Measurements from ENCODE around the gene GTPBP2.
"Not testable (repeated sequence)": the region's sequence is repeated elsewhere in the genome, so short reads cannot be mapped to it uniquely, and the experiment has no call there.

Gene GTPBP2, protein sequence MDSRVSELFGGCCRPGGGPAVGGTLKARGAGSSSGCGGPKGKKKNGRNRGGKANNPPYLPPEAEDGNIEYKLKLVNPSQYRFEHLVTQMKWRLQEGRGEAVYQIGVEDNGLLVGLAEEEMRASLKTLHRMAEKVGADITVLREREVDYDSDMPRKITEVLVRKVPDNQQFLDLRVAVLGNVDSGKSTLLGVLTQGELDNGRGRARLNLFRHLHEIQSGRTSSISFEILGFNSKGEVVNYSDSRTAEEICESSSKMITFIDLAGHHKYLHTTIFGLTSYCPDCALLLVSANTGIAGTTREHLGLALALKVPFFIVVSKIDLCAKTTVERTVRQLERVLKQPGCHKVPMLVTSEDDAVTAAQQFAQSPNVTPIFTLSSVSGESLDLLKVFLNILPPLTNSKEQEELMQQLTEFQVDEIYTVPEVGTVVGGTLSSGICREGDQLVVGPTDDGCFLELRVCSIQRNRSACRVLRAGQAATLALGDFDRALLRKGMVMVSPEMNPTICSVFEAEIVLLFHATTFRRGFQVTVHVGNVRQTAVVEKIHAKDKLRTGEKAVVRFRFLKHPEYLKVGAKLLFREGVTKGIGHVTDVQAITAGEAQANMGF

GRCh38 chr6:43629104-43629504 is at the start of gene GTPBP2:
TSS of gene GTPBP2 (minus strand) at chr6:43629264. CDS start at chr6:43629162, 102 bp downstream.
- DNase-seq = peak; percentile 97 to 99

- no peak for DNase-seq
These were observed 49.3 kb upstream of the GTPBP2 start for GRCh38 chr6:43678341-43678740.

- DNase-seq = no peak
These were observed 48.7 kb upstream of the GTPBP2 start for GRCh38 chr6:43677759-43678158.

DNA sequence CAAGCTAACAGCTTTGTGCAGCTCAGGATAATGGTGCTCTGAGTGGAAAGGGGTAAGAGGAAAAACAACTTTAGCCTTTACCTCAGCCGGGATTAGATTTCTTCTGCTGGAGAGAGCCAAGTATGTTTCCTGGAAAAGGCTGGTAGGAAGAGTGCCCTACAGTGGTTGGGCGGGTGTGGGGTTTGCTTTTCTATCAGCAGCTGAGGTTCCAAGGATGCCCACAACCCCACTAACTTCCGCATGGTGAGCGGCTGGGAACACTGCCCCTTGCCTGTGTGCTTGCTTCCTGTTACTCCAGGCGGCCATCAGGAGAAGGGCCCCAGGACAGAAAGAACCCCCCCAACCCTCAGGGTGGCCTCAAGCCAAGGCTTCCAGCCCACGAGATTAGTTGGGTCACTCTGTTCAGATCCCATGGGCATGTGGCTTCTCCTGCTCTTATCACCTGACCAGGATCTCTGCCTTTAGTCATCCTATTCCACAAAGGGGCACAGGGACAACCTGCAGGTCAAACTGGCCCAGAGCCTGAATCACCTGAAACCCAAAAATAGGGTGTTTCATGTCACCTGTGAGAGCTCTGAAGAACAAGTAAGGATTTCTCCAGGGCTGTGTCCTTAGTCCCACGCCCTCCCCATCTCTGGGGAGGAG is 48.0 kb upstream of the GTPBP2 start:
- DNase-seq = no peak

DNA sequence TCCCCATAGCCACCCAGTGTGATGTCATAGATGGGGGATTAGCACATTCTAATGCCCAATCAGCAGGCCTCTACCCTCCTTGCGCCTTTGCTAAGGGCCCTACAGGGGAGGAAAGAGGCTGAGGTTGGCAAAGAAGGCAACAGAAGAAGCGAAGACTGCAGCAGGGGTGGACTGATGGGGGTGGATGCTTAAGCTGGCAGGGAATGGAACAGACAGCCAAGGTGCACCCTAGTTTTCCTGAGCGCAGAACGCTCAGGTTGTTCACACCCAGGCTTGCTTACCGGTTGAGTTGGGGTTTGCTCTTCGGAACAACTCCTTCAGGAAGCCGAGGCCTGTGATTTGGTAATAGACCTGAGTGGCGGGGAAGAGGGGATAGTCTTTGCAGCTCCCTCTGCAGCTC is 45.9 kb upstream of the GTPBP2 start:
- DNase-seq = no peak

GRCh38 chr6:43674291-43674690 is 45.2 kb upstream of the GTPBP2 start:
- no peak for DNase-seq

DNA sequence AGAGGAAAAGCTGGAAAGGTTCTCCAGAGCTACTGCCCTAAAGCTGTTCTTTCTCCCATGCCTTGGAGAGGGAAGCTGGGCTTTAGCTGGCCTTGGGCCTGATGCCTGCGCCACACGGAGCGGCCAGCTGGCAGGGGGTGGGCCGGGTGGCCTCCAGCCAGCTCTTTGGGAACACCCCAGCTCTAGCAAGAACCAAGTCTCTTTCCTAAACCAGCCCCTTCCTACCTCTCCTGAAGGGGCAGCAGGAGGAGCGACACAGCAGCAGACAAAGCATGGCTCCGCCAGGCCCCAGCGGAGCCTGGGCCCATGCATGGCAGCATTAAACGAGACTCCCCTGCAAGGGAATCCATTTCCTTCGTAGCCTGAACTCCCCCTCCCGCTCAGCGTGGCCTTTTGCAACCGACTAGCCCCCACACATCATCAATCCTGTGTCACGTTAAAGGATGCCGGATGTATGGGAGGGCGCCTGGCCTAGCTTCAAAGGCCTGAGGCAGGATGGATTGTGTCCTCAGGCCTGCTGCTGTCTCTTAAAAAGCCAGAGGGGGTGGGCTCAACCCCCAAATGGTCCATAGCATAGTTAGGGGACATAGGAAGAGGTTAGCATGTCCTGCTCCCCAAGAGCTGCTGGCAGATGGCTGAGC is 44.5 kb upstream of the GTPBP2 start:
- no peak for DNase-seq

DNA sequence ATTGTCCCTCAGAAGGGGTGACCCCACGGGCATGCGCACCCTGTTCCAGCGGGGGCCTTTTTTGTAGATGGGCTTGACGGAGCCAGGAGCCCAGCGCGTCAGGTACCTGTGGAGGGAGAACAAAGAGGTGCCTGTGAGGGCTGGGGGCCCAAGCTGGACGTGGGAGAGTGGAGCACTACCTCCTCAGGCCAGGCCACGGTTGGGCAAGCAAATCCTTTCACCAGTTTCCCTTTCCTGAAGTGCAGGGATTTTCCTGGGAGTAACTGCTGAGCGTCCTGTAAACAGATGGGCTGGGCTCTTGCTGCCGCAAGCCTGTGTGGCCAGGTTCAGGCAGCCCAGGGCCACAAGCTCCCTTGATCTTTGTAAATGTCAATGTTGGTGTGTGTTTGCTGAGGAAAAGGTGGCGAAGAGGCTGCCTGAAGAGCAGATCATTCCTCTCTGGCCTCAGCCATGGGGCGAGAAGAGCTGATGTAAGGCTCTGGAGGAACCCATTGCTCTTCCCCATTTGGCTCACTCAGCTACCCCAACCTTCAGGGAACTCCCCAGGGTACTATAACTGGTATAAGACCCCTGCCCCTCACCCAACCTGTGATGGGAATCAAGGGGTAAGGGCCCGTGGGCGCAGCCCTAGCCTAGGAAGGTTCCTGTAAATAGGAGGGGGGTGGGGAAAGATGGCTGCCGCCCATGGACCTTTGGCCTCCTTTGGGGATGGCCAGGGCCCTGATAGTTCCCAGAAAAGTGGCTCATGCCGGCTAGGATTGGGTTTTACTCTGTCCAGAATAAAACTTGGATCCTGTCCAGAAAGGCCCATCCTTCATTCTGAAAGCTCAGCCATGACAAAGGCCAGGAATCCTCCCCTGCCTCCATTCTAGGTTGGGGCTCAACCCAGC is 43.0 kb upstream of the GTPBP2 start:
- no peak for DNase-seq

DNA sequence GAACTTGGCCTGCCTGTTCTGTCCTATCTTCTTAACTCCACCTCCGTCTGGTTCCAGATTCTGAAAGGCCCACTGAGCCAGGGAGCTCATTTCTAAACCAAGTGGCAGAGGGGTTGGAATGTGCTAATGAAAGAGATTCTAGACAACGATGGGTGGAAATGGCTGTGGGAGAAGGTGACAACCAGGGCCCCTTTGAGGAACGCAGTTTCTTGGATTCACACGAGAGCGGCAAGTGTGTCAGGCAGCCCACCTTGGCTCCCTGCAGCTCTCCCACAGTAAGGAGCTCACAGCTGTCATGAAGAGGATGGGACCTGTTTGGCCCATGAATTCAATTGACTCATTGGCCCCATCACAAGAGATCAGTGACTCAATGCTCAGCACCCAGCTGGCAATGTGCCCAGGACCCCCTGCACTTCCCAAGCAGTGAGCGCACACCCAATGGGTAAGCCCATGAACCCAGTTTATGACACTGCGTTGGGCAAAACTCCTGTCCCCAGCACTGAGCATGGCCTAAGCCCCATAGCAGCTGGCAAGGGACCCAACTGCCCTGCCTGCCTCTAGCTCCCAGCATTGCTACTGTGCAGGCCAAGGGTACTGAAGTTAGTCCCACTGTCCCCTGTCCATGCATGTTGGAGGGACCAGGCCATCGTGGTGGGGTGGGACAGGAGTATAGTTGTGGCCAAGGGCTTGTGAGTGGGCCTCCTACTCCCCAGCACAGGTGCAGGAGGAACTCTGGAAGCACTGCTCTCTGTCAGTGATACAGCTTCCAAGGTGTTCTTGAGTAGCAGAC is 42.1 kb upstream of the GTPBP2 start:
- DNase-seq = no peak

- no peak for DNase-seq
These were observed 41.5 kb upstream of the GTPBP2 start for GRCh38 chr6:43670623-43670986.

DNA sequence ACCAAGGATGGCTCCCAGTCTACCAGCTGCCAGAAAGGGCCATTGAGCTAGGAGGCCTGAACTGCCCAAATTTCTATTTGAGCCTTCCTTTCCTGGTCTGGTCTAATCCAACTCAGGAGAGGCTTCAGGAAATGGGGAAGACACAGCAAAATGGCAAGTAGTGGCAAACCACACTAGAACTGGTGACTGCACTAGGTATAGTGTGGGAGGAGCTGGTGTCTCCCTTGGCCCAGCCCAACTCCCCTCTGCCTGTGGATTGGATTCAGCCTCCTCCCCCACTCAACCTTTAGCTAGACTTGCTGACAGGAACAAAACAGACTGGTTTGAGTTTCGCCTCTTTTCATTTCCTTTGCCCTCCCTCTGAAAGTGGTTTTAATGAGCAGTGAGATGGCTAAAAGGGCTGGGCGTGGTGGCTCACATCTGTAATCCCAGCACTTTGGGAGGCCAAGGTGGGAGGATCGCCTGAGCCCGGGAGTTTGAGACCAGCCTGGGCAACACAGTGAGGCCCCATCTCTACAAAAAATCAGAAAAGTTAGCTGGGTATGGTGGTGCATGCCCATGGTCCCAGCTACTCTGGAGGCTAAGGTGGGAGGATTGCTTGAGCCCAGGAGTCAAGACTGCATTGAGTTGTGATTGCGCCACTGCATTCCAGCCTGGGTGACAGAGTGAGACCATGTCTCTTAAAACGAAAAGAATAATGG is 41.0 kb upstream of the GTPBP2 start:
- no peak for DNase-seq

DNA sequence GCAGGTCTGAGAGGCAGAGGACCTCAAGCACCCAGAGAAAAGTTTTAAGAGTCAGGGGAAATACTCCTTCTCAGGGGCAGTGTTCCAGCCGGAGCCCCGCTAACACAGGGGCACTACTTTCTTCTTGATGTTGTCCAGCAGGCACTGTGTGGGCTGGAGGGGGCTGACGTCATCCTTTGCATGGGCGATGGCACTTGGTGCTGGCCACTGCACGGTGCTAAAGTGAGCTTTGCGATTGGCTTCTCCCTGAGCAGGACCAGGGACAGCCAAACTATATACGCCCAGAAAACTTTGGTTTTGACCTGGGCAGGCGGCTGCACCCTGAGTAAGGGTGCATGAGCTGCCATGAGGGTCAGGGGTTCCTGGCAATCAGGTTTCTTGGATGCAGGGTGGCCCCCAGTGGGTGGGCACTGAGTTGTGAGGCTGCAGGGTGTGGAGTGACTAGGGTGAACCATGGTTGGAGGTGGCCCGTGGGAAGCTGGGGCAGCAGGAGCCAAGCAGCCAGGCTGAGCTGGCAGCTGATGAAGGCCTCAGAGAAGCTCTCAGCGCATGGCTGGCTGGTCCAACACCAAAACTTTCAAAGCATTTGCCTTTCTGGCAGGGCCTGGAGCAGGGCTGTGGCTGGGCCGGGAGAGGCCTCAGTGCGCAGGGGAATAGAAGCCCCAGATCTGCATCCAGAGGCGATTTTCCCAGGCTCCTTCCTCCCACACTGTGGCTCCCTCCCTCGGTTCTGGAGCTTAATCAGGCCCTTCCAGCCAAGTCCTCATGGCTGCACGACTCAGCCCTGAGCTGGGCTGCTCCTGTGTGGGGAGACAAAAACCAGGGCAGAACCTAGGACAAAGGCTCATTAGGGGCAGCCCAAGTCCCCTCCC is 40.2 kb upstream of the GTPBP2 start:
- no peak for DNase-seq

DNA sequence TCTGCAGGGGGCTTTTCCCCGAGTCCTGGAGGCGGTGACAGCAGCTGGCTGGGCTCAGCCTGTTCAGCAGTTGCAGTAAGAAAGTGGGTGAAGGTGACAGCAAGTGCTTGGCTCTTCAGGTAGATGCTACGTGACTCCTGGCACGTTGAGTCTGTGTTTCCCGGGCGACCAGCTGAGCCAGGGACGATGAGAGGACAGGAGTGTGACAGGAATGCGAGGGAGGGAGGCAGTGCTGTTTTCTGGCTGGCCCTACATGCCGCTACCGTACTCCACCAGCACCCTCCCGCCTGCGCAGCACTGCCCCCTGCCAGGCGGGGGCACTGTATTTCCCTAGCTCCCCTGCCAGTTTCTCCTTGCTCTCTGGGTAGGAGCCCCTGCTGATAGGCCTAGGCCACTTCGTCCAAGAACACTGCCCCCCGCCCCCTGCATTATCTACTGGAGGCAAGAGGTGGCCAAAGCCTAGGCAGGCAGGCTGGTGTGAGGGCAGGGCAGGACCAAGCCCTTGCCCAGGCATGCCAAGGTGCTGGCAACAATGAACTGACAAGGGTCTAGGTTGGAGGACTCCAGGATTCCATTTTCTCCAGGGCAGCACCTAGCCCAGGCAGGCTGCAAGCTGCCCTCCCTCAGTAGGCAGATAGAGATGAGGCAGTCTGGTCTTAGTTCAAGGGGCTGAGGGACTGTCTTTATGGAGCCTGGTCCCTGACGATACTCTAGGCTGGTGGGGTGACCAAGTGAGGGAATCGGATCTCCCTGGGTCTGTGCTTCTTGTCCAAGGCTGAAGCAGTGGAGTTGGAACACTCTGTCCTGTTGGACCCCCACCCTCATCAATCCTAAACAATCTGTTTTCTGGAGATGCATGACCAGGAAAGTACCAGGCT is 39.3 kb upstream of the GTPBP2 start:
- DNase-seq = peak; percentile 22 to 71

DNA sequence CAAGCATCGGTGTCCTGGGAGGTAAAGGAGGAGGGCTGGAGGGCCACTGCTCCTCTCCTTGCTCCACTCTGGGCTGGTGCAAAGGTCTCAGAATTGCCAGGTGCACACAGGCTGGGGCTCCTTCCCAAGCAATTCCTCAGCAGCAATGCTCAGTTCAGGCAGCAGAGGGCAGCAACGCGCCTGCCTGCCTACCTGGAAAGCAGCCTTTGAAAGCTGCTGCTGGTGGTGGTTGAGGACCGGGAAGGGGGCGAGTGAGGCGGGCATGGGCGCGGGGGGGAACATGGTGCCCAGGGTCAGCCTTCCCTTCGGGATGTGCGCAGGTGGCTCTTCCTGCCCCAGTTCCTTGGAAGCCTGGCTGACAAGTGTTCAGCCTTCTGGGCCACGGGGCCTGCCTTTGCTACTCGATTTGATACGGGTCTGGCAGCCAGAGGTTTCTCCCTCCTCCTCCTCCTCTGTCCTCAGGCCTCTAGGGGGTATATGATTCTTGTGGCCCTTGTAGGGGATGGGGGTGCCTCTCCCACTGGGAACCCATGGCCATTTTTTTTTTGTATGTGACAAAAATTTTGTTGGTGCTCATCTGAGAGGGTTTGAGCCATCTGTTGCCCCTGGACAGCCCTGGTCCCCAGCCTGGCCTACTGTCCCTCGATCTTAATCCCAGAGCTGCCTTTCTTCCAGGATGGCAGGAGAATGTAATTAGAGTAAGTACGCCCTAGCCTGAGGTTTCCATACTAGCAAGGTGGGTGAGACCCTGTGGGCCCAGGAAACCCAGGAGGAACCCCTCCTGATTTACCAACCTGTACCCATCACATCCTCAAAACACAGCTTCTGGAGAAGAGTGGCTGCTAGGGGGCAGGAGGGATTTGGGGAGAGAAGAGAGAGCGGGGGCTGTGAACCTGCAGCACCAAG is 38.4 kb upstream of the GTPBP2 start:
- DNase-seq = peak; percentile 44 to 85

DNA sequence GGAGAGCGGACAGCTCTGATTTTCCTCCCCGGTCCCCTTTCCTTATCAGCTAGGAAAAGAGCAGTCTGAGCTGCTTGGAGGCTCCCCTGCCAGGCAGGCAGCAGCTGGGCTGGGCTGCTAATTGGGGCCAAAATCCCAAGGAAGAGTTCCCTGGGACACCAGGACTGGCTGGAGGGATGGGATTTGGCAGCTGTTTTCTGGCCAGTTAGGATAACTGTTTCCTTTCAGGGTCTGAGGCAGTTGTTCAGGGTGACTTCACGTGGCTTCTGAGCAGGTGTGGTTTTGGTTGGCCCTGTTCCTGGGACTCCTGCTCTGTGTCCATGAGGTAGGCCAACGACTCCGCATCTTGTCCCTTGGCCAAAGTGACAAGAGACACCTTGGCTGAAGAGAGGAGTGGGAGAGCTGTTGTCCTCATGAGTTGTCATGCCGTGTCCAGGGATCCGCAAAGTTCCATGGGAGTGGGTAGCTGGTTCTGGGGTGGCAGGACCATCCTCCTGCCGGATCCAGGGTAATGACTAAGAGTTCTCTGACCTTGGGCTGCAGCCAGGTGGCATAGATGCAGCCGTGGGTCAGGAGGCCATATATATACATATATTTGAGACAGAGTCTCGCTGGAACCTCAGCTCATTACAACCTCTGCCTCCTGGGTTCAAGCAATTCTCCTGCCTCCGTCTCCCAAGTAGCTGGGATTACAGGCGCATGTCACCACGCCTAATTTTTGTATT is 37.3 kb upstream of the GTPBP2 start:
- no peak for DNase-seq

GRCh38 chr6:43665376-43665775 is 36.3 kb upstream of the GTPBP2 start:
- DNase-seq = no peak

- not testable (repeated sequence) for DNase-seq
These were observed 33.9 kb upstream of the GTPBP2 start for GRCh38 chr6:43662948-43663347.
